Right atrium auricular region (tissue), 2 donors: Measurements from ENCODE around the gene TELO2. TPM values are rescaled to one million over a fixed set of nuclear protein-coding genes. Genes with fewer than 3 reads are reported as not detected.
A peak's percentile ranks its signal among the peaks of the same experiment; 100 is the strongest.

Source experiments
- DNase-seq: peaks from one replicate; pipeline ENCODE4 v3.0.0-alpha.2; 2019; ENCODE audit warnings: low spot score
- H3K27ac ChIP-seq, 2 donors: fragments of 200-600 bp; sonication (generic); 1 replicate in 1 of 2; 2 replicates in 1 of 2; pipeline ENCODE4 v1.5.1; 2016 to 2019
- H3K27me3 ChIP-seq, 2 donors: fragments of 200-600 bp; sonication (generic); one replicate each; pipeline versions ENCODE4 v1.5.1 to v1.6.0; 2017 to 2019
- H3K36me3 ChIP-seq: fragments of 200-600 bp; sonication (generic); one replicate; pipeline ENCODE4 v1.5.1; 2016
- H3K4me1 ChIP-seq, 2 donors: fragments of 200-600 bp; sonication (generic); one replicate each; pipeline versions ENCODE4 v1.5.1 to v1.6.0; 2017 to 2019
- H3K4me3 ChIP-seq, 2 donors: fragments of 200-600 bp; sonication (generic); 1 replicate in 1 of 2; 2 replicates in 1 of 2; pipeline ENCODE4 v1.5.1; 2017 to 2019; ENCODE audit warnings: mild to moderate bottlenecking in 1 of 2, moderate library complexity in 1 of 2
- H3K9me3 ChIP-seq, 2 donors: fragments of 200-600 bp; sonication (generic); one replicate each; pipeline ENCODE4 v1.5.1; 2019
- total RNA-seq, 2 donors: library from RNA; depleted of rRNA; stranded (reverse); fragments of >200 nt; gene quantifications; one replicate each; pipeline ENCODE4 v1.1.0, GENCODE V29; 2016
- TF ChIP-seq, protein P1 (sequence below), 2 donors: fragments of 200-600 bp; sonication (generic); IDR thresholded peaks; one replicate each; pipeline ENCODE4 v1.5.1; 2019; ENCODE audit warnings: antibody characterized with exemption in 2 of 2

Gene TELO2
- total RNA-seq, 2 donors from 2014 or later, result 11.3 to 11.5 TPM

GRCh38 chr16:1530349-1530882 is 37.3 kb downstream of the TELO2 start:
- Histone ChIP-seq H3K4me3 (peak overlapping the region in 1 of 2 donors; percentile 66), H3K9me3 (no peaks in the 10 kb centered on the region), H3K36me3 (no peaks in the 10 kb centered on the region), H3K27me3 (no peaks in the 10 kb centered on the region), H3K27ac (peak overlapping the region; percentile 88 to 96), H3K4me1 (peaks cover 0 to 60% of the 10 kb centered on the region in 2 donors)
- no peak for DNase-seq
- TF ChIP-seq, protein P1, sequence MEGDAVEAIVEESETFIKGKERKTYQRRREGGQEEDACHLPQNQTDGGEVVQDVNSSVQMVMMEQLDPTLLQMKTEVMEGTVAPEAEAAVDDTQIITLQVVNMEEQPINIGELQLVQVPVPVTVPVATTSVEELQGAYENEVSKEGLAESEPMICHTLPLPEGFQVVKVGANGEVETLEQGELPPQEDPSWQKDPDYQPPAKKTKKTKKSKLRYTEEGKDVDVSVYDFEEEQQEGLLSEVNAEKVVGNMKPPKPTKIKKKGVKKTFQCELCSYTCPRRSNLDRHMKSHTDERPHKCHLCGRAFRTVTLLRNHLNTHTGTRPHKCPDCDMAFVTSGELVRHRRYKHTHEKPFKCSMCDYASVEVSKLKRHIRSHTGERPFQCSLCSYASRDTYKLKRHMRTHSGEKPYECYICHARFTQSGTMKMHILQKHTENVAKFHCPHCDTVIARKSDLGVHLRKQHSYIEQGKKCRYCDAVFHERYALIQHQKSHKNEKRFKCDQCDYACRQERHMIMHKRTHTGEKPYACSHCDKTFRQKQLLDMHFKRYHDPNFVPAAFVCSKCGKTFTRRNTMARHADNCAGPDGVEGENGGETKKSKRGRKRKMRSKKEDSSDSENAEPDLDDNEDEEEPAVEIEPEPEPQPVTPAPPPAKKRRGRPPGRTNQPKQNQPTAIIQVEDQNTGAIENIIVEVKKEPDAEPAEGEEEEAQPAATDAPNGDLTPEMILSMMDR (IDR thresholded peaks at IDR 0.05), result no peak

DNA sequence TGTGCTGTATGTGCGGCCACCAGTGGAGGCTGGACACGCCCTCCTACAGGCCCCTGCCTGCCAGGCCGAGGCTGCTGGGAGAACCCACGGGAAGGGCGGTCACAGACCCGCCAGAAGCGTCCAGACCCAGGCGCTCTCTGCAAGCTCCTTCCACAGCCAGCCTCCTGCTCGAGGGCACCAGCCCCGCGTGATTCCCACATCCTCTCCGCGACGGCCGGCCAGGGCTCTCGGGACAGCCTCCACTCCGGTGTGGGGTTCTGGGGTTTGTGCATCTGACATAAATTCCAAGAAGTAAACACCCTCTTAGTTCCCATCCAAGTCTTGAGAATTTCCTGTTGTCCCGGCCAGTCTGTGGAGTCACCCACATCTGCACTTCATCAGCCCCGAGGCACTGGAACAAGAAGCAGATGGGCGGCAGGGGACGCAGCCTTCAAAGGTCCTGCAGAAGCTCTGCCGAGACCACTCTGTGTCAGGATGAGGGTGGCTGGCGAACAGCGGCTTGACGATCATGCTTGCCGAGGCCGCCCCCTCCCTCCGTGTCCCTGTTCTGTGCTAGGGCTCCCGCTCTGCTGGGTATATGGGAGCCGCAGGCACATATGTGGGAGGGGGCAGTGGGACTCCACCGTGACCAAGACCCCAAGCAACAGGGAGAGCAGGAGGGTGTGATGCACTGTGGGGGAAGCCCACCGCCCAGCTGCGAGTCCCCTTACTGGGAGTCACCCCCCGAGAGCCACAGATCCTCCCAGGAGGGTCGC is 37.9 kb downstream of the TELO2 start:
- DNase-seq, result peak; percentile 82
- peak overlapping the region in 1 of 2 donors; percentile 66 for H3K4me3 ChIP-seq
- TF ChIP-seq, protein P1 (IDR thresholded peaks at IDR 0.05), result no peak
- no peaks in the 10 kb centered on the region for H3K27me3 ChIP-seq
- H3K27ac ChIP-seq, result peak overlapping the region; percentile 88 to 96
- peaks cover 4% of the 10 kb centered on the region for H3K36me3 ChIP-seq
- H3K4me1 ChIP-seq, result peaks cover 0 to 66% of the 10 kb centered on the region in 2 donors
- no peaks in the 10 kb centered on the region for H3K9me3 ChIP-seq

DNA sequence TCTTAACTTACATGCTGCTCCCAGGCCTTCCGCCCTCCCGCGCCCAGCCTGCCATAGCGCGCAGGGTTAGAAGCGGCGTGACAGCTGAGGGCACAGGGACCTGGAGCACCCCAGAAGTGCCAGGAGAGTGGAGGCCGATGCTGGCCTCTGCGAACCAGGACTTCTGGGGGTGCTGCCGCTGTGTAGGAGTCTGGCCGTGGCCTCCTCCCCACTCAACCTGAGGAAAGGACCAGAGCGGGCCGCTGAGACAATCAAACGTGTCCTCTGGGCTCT is 38.4 kb downstream of the TELO2 start:
- Histone ChIP-seq H3K4me1 (peaks cover 0 to 72% of the 10 kb centered on the region in 2 donors), H3K9me3 (no peaks in the 10 kb centered on the region), H3K27me3 (no peaks in the 10 kb centered on the region), H3K36me3 (peaks cover 9% of the 10 kb centered on the region), H3K4me3 (peak overlapping the region in 1 of 2 donors; percentile 66), H3K27ac (peak overlapping the region; percentile 88 to 96)
- TF ChIP-seq, protein P1 (IDR thresholded peaks at IDR 0.05), result no peak
- DNase-seq, result no peak

- Histone ChIP-seq H3K9me3 (no peaks in the 10 kb centered on the region), H3K27ac (peak overlapping the region; percentile 88 to 96), H3K4me1 (peaks cover 0 to 72% of the 10 kb centered on the region in 2 donors), H3K36me3 (peaks cover 16% of the 10 kb centered on the region), H3K4me3 (peak overlapping the region; percentile 56 to 66), H3K27me3 (no peaks in the 10 kb centered on the region)
- peak; percentile 93 for DNase-seq
- TF ChIP-seq, protein P1 (IDR thresholded peaks at IDR 0.05), result no peak
Observed at GRCh38 chr16:1532081-1532760, 39.1 kb downstream of the TELO2 start.

GRCh38 chr16:1532771-1533170 is 39.6 kb downstream of the TELO2 start:
- TF ChIP-seq, protein P1 (IDR thresholded peaks at IDR 0.05), result no peak
- Histone ChIP-seq H3K4me3 (peak overlapping the region; percentile 56 to 66), H3K36me3 (peaks cover 20% of the 10 kb centered on the region), H3K27me3 (no peaks in the 10 kb centered on the region), H3K9me3 (no peaks in the 10 kb centered on the region), H3K4me1 (peaks cover 0 to 71% of the 10 kb centered on the region in 2 donors), H3K27ac (peak overlapping the region; percentile 88 to 96)
- no peak for DNase-seq
